BJ (cell line): Measurements from ENCODE around the gene DRAM1. TPM values are rescaled to one million over a fixed set of nuclear protein-coding genes. Genes with fewer than 3 reads are reported as not detected.
"Not testable (repeated sequence)": the region's sequence is repeated elsewhere in the genome, so short reads cannot be mapped to it uniquely, and the experiment has no call there.

Experiments
- CTCF ChIA-PET: fragments of 350-600 bp; formaldehyde crosslinking; extraction: SDS; loops from one replicate; lab custom pipeline; 2021; ENCODE audit warnings: antibody characterized with exemption, inconsistent platforms; lab: Yijun Ruan, JAX
- POLR2A ChIA-PET: fragments of 300-600 bp; sonication (Branson Sonifier 250); formaldehyde crosslinking; extraction: SDS; loops from one replicate; lab custom pipeline; 2021; ENCODE audit warnings: antibody characterized with exemption; lab: Charles Lee
- DNase-seq: peaks from one replicate; pipeline ENCODE4 v3.0.0-alpha.2; 2011; ENCODE audit warnings: low read depth
- H3K27me3 ChIP-seq: 2 replicates; pipeline ENCODE4 v1.6.0; 2011; ENCODE audit warnings: low read length; ENCODE audit not compliant: control insufficient read depth, insufficient read depth
- H3K36me3 ChIP-seq: 2 replicates; pipeline ENCODE4 v1.5.1; 2011; ENCODE audit warnings: low read length; ENCODE audit not compliant: control insufficient read depth, insufficient read depth
- H3K4me3 ChIP-seq: 2 replicates; pipeline ENCODE4 v1.5.1; 2011; ENCODE audit warnings: low read depth, mild to moderate bottlenecking, control low read depth, low read length
- polyA plus RNA-seq: library from polyadenylated mRNA; depleted of rRNA; stranded (reverse); fragments of >200 nt; gene quantifications from 2 replicates; pipeline ENCODE4 v1.2.3, GENCODE V29; 2011
- TF ChIP-seq, protein P1 (sequence below): IDR thresholded peaks from 2 replicates; pipeline ENCODE4 v1.5.1; 2011; ENCODE audit warnings: low read depth, mild to moderate bottlenecking, control low read depth, inconsistent platforms, low read length, moderate library complexity; ENCODE audit not compliant: insufficient read depth

The DRAM1 gene
- polyA plus RNA-seq, 1 experiment: 99.4 TPM

DNA sequence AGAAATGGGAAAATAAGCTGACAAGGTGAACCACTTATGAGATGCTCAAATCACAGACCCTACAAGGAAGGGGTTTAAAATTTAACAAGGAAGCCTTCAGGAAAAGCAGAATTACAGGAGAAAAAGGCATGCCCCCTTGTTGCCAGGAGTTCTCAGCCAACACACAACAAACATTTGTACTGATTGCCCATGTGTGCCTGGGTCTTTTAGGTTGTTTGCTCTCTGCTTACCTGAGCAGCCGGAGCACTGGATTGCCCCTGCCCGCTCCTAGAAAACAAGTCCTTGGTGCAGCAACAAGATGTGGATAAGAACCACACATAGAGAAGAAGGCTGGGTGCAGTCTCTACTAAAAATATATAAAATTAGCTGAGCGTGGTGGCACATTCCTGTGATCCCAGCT, 3.4 kb downstream of the DRAM1 start:
- DNase-seq: no peak
- TF ChIP-seq, protein P1, sequence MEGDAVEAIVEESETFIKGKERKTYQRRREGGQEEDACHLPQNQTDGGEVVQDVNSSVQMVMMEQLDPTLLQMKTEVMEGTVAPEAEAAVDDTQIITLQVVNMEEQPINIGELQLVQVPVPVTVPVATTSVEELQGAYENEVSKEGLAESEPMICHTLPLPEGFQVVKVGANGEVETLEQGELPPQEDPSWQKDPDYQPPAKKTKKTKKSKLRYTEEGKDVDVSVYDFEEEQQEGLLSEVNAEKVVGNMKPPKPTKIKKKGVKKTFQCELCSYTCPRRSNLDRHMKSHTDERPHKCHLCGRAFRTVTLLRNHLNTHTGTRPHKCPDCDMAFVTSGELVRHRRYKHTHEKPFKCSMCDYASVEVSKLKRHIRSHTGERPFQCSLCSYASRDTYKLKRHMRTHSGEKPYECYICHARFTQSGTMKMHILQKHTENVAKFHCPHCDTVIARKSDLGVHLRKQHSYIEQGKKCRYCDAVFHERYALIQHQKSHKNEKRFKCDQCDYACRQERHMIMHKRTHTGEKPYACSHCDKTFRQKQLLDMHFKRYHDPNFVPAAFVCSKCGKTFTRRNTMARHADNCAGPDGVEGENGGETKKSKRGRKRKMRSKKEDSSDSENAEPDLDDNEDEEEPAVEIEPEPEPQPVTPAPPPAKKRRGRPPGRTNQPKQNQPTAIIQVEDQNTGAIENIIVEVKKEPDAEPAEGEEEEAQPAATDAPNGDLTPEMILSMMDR: no peak
- ChIA-PET CTCF (interaction anchor here (1.1 to 1.2 kb wide), 2 partner anchors 40 to 50 kb away, joined by 3 read pairs; partner anchors contain the start of gene GNPTAB), POLR2A (interaction anchor here (0.9 kb wide), 1 partner anchor 10 kb away, joined by 5 read pairs; no protein-coding TSS in a partner anchor)
- H3K4me3 ChIP-seq: no peak overlapping the region
- peaks cover 7% of the 10 kb centered on the region for H3K36me3 ChIP-seq
- no peaks in the 10 kb centered on the region for H3K27me3 ChIP-seq

DNA sequence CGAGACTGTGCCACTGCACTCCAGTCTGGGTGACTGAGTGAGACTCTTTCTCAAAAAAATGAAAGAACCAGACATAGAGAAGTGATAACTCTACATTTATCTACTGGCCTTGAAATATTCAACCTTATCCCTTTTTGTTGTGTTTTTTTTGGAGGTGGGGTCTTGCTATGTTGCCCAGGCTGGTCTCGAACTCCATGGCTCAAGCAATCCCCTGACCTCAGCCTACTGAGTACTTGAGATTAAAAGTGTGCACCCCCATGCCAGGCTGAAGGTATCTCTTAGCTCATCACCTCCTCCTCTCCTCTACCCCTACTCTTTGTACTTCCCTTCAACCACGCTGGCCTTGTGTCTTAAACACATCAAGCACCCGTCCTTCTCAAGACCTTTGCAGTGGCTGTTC, 3.8 kb downstream of the DRAM1 start:
- H3K27me3 ChIP-seq: no peaks in the 10 kb centered on the region
- ChIA-PET CTCF (interaction anchor here (1.0 kb wide), 1 partner anchor 50 kb away, joined by 4 read pairs; the partner anchor contains the start of gene GNPTAB), POLR2A (no interaction called here)
- no peak for DNase-seq
- TF ChIP-seq, protein P1: no peak
- no peak overlapping the region for H3K4me3 ChIP-seq
- H3K36me3 ChIP-seq: peaks cover 7% of the 10 kb centered on the region

- CTCF ChIA-PET: interaction anchor here (1.9 kb wide), 1 partner anchor 53 kb away, joined by 4 read pairs; the partner anchor contains the start of gene GNPTAB
- TF ChIP-seq, protein P1: no peak
- DNase-seq: no peak
- no peak overlapping the region for H3K4me3 ChIP-seq
- POLR2A ChIA-PET: no interaction called here
- H3K36me3 ChIP-seq: peaks cover 7% of the 10 kb centered on the region
- no peaks in the 10 kb centered on the region for H3K27me3 ChIP-seq
Observed at GRCh38 chr12:101884174-101884573, 6.8 kb downstream of the DRAM1 start.

DNA sequence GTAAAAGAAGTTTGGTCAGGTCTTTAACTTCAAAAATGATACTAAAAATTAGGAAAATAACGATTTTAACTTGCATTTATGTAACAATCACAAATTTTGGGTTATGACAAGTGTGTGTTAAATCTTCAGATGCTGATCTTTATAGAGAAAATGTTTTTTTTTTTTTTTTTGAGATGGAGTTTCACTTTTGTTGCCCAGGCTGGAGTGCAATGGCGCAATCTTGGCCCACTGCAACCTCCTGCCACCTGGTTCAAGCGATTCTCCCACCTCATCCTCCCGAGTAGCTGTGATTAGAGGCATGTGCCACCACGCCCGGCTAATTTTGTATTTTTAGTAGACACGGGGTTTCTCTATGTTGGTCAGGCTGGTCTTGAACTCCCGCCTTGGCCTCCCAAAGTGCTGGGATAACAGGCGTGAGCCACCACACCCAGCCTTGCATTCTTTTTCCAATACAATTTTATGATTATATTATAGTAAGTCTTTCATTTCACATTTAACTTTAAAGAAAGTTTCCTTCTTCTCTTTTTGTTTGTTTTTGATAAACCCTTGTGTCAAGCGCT, 7.5 kb downstream of the DRAM1 start:
- POLR2A ChIA-PET, H3K36me3 ChIP-seq, H3K27me3 ChIP-seq, DNase-seq, H3K4me3 ChIP-seq: not testable (repeated sequence)
- CTCF ChIA-PET: interaction anchor here (1.9 kb wide), 1 partner anchor 54 kb away, joined by 4 read pairs; the partner anchor contains the start of gene GNPTAB

GRCh38 chr12:101885912-101886561, 8.7 kb downstream of the DRAM1 start:
- CTCF ChIA-PET: interaction anchor here (0.6 to 2.4 kb wide), 3 partner anchors 46 to 55 kb away, joined by 3 to 6 read pairs (median 4); partner anchors contain the start of gene GNPTAB
- no peak overlapping the region for H3K4me3 ChIP-seq
- H3K27me3 ChIP-seq: no peaks in the 10 kb centered on the region
- H3K36me3 ChIP-seq: peaks cover 7% of the 10 kb centered on the region
- TF ChIP-seq, protein P1: no peak
- POLR2A ChIA-PET: no interaction called here
- DNase-seq: no peak
